ENCODE data around the gene ZBTB7C. TPM values are rescaled to one million over a fixed set of nuclear protein-coding genes. Genes with fewer than 3 reads are reported as not detected.

Gene ZBTB7C
- total and polyA plus RNA-seq, 2 of the 8 experiments (the other 6 are each of a cell fraction or from before 2014, with no cell fraction given), result 0.15 to 0.45 TPM

GRCh38 chr18:48418539-48419276 is 9.5 kb upstream of the ZBTB7C start (continued):
- no peak for TF ChIP-seq USF2 (IDR thresholded peaks at IDR 0.05; ENCODE audit: low read length)
- no peak for TF ChIP-seq BCL11A (IDR thresholded peaks at IDR 0.05; ENCODE audit: low read depth in 2 of 2, low read length in 2 of 2)
- TF ChIP-seq SUZ12 (IDR thresholded peaks at IDR 0.05; ENCODE audit: low read length), result no peak
- TF ChIP-seq MAX (IDR thresholded peaks at IDR 0.05), result no peak
- TF ChIP-seq EP300 (IDR thresholded peaks at IDR 0.05; ENCODE audit: borderline replicate concordance in 1 of 2, low read depth in 2 of 2, low read length in 2 of 2), result no peak
- TF ChIP-seq CREB1 (IDR thresholded peaks at IDR 0.05), result no peak
- no peak for TF ChIP-seq MAFK (IDR thresholded peaks at IDR 0.05; ENCODE audit: low read depth, low read length)
